KOPT-K1 (cell line): ENCODE data around the gene MYO5B.
"Not testable (repeated sequence)": the region's sequence is repeated elsewhere in the genome, so short reads cannot be mapped to it uniquely, and the experiment has no call there.

Source experiments
- H3K27ac ChIP-seq: fragments of 200-600 bp; sonication (generic); 2 replicates; pipeline ENCODE4 v1.5.1; 2016; ENCODE audit warnings: antibody characterized with exemption, mild to moderate bottlenecking, low read depth, low read length; ENCODE audit not compliant: poor library complexity, severe bottlenecking
- H3K36me3 ChIP-seq: fragments of 200-600 bp; sonication (generic); 2 replicates; pipeline ENCODE4 v1.5.1; 2017; ENCODE audit warnings: antibody characterized with exemption, mild to moderate bottlenecking, low read length, moderate library complexity; ENCODE audit not compliant: insufficient read depth
- H3K9me3 ChIP-seq: fragments of 200-600 bp; sonication (generic); 2 replicates; pipeline ENCODE4 v1.5.1; 2017; ENCODE audit warnings: antibody characterized with exemption, low read length, mild to moderate bottlenecking; ENCODE audit not compliant: insufficient read depth, poor library complexity, severe bottlenecking

MYO5B gene

GRCh38 chr18:49813319-49814146, 381.4 kb downstream of the MYO5B start, which contains the start of gene ACAA2:
ACAA2 (minus strand) TSS chr18:49813533; CDS start chr18:49813484, 49 bp downstream.
- peak within 1 kb of the TSS; percentile 95 for H3K27ac ChIP-seq
- no peaks in the 10 kb centered on the region for H3K36me3 ChIP-seq
- peaks cover 18% of the 10 kb centered on the region for H3K9me3 ChIP-seq

DNA sequence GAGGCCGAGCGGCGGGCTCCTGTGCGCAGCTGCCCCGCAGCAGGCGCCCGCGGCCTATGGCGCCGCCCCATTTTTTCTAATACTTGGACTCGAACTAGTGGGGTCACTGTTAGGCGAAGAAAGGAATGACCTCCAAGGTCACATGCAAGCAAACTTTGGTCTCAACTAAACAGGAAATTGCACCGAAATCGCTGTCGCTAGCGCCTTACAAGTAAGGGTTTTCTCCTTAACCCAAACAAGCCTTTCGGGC, 382.0 kb downstream of the MYO5B start:
- Histone ChIP-seq H3K9me3 (peaks cover 23% of the 10 kb centered on the region), H3K36me3 (no peaks in the 10 kb centered on the region; the same call in 1 of the 2 replicates), H3K27ac (peak overlapping the region; percentile 95)

DNA sequence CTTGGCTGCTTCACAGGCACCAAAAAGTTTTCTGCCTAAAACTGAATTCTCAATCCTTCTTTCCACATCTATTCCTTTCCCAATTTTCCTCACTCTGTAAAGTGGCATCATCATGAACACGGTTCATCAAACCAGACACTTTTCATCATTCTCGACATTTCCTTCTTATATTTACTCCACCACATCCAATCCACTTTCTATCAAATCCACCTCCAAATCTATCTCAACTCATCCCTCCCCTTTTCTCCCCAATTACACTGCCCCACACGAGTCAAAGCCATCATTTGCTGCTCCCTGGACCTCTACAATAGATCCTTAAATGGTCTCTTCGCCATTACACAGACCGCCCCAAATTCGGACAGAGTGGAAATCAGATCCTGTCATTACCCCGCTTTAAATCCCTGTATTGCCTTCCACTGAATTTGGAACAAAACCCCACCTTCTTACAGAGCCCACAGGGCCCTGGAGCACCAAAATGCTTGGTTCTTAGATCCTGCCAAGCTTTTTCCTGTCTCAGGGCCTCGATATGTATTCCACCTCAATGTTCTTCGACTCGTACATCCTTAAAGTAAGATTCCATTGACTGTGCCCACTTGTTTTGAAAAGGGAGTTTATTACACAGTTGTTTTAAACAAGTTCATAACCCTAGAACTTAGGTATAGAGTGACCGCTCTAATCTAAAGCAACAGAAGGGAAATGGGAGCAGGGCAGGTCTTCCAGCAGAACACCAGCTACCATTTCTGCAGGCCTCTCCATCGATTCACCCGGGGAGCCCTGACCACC, 382.5 kb downstream of the MYO5B start:
- peaks cover 25% of the 10 kb centered on the region for H3K9me3 ChIP-seq
- H3K36me3 ChIP-seq: peaks cover 1% of the 10 kb centered on the region; the same call in 1 of the 2 replicates
- H3K27ac ChIP-seq: peak overlapping the region; percentile 95

DNA sequence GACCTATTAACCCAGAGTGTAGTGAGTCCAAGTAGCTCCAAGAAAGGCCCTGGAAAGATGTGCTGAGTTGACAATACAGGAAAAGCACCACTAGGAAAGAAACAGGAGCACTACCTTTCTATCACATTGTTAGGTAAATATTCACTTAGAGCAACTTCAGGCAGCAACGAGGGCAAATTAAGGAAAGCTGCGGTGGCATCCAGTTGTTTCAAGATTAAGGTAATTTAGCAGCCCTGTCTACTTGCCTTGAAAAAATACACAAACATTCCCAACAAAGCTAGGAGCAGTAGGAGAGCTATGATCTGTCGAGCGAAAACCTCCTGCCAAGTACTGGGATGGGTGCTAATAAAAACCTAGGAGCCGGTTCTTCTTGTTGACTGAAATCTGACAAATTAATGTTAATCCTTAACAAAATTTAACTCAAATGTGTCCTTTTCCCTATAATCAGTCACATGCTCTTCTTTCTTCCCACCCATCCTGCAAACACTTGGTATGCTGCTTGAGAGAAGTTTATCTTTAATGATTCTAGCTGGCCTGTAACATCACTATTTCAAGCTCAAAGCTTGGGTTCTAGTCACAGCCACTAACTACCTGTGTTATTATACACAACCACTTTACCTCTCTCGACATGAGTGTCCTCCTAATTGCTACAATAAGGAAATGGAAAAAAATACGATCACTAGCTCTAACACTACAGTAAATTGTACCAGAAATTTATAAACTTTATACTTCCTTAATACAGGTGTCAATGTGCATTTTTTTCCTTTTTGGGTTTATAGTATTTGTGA, 383.6 kb downstream of the MYO5B start:
- Histone ChIP-seq H3K9me3 (peaks cover 25% of the 10 kb centered on the region), H3K36me3 (peaks cover 11% of the 10 kb centered on the region; the same call in 1 of the 2 replicates), H3K27ac (no peak overlapping the region)

GRCh38 chr18:49808553-49809191, 386.3 kb downstream of the MYO5B start:
- H3K27ac ChIP-seq: not testable (repeated sequence)
- peaks cover 11% of the 10 kb centered on the region; the same call in 1 of the 2 replicates for H3K36me3 ChIP-seq
- peaks cover 25% of the 10 kb centered on the region for H3K9me3 ChIP-seq

DNA sequence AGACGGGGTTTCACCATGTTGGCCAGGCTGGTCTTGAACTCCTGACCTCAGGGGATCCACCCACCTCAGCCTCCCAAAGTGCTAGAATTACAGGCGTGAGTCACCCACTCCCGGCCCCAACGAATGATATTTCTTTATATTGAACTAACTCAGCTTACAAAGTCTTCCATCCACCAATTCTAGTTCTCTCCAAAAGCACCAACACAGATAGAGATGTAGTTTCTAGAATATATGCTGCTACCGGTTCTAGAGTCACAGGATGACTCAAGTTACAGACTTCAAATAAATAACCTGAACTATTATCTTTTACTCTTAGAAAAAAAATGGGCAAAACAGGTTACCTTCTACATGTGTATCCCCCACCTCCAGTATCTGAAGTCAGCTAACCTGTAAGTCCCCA, 390.9 kb downstream of the MYO5B start:
- peaks cover 31% of the 10 kb centered on the region for H3K36me3 ChIP-seq
- peaks cover 13% of the 10 kb centered on the region for H3K9me3 ChIP-seq
- H3K27ac ChIP-seq: no peak overlapping the region

DNA sequence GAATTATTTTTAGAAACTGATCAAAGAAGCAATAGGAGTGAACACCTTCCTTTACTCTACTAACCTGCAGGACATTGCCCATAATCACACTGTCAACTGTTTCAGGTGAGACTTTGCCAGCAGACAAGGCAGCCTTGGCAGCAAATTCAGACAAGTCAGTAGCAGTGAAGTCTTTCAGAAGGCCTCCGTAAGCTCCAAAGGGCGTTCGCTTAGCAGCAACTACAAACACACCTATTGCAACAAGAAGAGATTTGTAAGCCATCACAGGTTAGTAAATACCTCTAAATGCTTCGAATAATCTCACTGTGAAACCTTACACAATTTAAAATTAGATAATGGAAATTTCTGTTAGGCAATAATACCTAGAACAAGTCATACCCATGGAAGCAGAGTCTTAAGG, 392.3 kb downstream of the MYO5B start:
- H3K9me3 ChIP-seq: no peaks in the 10 kb centered on the region
- H3K36me3 ChIP-seq: peaks cover 39% of the 10 kb centered on the region
- no peak overlapping the region for H3K27ac ChIP-seq

GRCh38 chr18:49800491-49800890, 394.5 kb downstream of the MYO5B start:
- H3K36me3 ChIP-seq: peaks cover 49% of the 10 kb centered on the region
- H3K27ac ChIP-seq, H3K9me3 ChIP-seq: not testable (repeated sequence)

- H3K36me3 ChIP-seq: peaks cover 56% of the 10 kb centered on the region
- not testable (repeated sequence) for H3K27ac ChIP-seq, H3K9me3 ChIP-seq
Observed at GRCh38 chr18:49799806-49800205, 395.1 kb downstream of the MYO5B start.

DNA sequence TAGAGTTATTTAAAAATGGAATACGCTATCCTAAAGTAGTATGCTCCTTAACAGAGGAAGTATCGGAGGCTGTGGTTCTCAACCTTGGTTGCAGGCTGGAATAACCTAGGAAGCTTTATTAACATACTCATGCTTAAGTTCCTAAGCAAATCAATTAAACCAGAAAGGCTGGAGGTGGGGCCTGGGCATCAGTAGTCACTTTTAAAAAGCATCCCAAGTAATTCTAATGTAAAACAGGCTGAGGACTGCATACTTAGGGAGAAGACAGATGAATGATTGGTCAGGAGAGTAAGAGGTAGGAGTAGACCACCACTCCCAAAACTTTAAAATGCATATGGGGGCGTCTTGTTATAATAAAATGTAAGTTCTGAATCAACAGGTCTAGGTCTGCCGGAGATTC, 396.9 kb downstream of the MYO5B start:
- Histone ChIP-seq H3K36me3 (peaks cover 73% of the 10 kb centered on the region), H3K9me3 (no peaks in the 10 kb centered on the region), H3K27ac (no peak overlapping the region)

DNA sequence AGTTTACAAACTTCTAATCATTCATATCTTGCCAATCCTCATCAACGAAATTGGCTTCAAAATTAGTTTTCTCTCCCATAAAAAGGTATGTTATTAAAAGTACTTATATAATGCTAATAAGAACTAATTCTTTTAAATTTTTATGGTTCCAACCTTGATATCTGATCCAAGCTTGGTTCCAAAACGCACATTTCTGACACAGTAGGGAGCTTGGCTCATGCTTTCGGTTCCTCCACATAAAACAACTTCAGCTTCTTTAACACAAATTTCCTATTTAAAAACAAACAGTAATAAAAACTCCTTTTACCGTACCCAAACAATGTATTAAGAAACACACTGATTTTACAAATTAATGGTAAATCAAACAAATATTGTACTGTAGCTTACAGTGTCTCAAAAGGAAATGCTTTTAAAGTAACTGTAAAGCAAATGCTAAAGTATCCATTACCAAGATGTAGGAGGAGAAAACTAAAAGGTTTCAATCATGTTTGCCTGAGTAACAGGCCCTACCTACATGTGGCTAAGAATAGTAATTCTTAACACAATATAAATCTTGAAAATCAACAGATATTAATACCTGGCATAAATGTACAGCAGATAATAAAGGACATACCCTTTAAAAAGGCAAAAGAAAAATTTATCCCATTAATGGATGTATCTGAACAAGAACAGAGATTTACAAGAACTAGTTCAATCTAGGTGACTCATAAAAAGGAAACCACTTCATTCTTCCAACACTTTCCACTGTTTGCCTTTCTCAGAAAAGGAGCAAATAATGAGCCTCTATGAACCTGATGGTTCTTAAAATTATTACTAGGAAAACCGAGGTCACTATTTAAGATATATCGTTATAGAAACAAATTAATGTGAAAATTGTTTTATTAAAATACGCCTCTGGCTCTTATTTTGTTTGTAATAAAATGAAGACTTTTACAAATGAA, 399.1 kb downstream of the MYO5B start:
- Histone ChIP-seq H3K36me3 (peaks cover 77% of the 10 kb centered on the region), H3K9me3 (no peaks in the 10 kb centered on the region), H3K27ac (no peak overlapping the region)

GRCh38 chr18:49794743-49795142, 400.2 kb downstream of the MYO5B start:
- H3K36me3 ChIP-seq: peaks cover 85% of the 10 kb centered on the region
- H3K9me3 ChIP-seq: no peaks in the 10 kb centered on the region
- H3K27ac ChIP-seq: no peak overlapping the region

GRCh38 chr18:49789560-49790134, 405.3 kb downstream of the MYO5B start:
- not testable (repeated sequence) for H3K9me3 ChIP-seq, H3K27ac ChIP-seq
- H3K36me3 ChIP-seq: peaks cover 80% of the 10 kb centered on the region
